Upper lobe of right lung (tissue), 1 donor: Measurements from ENCODE around the gene RPL19. TPM values are rescaled to one million over a fixed set of nuclear protein-coding genes. Genes with fewer than 3 reads are reported as not detected.
A peak's percentile ranks its signal among the peaks of the same experiment; 100 is the strongest.

Experiments
- ATAC-seq: fragments of 200-7000 bp; cut with Tn5 transposase; one replicate; pipeline ENCODE4 v1.9.1; 2020; ENCODE audit warnings: mild to moderate bottlenecking, moderate library complexity
- DNase-seq: peaks from one replicate; pipeline ENCODE4 v3.0.0-alpha.2; 2020
- H3K27ac ChIP-seq: fragments of 200-600 bp; one replicate; pipeline ENCODE4 v1.8.0; 2022
- H3K27me3 ChIP-seq: fragments of 200-600 bp; one replicate; pipeline ENCODE4 v1.8.0; 2022; ENCODE audit warnings: mild to moderate bottlenecking
- H3K36me3 ChIP-seq: fragments of 200-600 bp; one replicate; pipeline ENCODE4 v1.8.0; 2022
- H3K4me1 ChIP-seq: fragments of 200-600 bp; one replicate; pipeline ENCODE4 v1.8.0; 2022
- H3K4me3 ChIP-seq: fragments of 200-600 bp; one replicate; pipeline ENCODE4 v1.8.0; 2022; ENCODE audit warnings: mild to moderate bottlenecking
- H3K9me3 ChIP-seq: fragments of 200-600 bp; one replicate; pipeline ENCODE4 v1.8.0; 2022
- intact Hi-C: fragments of 100-400 bp; cut with DNase I; formaldehyde crosslinking; loops from one replicate; pipeline ENCODE4 v1.11.0; 2022
- total RNA-seq: library from RNA; stranded (reverse); fragmentation: NEBNext Ultra II Directional; extraction: Animal tissue kit (Norgen Biotek cat#: 25700); gene quantifications from one replicate; pipeline ENCODE4 v1.2.1, GENCODE V29; 2021
- TF ChIP-seq, protein P1 (sequence below): fragments of 200-600 bp; IDR thresholded peaks from one replicate; pipeline ENCODE4 v1.8.0; 2022; ENCODE audit warnings: antibody characterized with exemption
- donor health status: DM: no; HTN: yes; CAD: no; lungs with severe emphysema.

The RPL19 gene
- total RNA-seq, 1 donor from 2014 or later: 1,449 TPM

DNA sequence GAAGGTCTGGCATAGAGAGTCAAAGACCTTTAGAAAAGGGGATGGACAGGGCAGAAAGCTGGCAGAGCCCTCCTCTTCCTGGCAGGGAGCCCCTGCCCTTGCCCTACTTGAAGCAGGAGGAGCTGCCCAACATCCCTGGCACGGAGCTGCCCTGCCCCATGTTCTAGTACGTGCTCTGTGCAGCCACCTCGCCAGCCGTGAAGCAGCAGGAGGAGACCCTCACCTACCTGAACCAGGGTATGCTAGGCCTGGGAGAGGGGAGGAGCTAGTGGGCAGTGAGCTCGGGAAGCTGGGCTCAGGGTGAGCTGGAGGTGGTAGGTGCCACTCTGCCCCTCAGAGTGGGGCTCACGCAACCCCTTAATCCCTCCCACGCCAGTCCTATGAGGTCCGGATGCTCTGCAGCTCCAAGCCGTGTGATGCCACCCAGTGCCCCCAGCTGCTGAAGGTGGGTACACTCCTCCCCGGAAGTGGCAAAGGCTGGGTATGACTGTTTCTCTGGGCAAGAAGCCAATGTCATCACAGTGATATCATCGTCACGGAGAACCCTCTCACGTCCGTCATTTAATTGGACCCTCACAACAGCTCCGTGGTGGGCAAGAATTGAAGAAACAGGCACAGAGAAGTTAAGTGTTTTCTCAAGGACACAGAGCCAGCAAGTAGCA lies 38.4 kb downstream of the RPL19 start:
- peak; percentile 58 for ATAC-seq
- TF ChIP-seq, protein P1, sequence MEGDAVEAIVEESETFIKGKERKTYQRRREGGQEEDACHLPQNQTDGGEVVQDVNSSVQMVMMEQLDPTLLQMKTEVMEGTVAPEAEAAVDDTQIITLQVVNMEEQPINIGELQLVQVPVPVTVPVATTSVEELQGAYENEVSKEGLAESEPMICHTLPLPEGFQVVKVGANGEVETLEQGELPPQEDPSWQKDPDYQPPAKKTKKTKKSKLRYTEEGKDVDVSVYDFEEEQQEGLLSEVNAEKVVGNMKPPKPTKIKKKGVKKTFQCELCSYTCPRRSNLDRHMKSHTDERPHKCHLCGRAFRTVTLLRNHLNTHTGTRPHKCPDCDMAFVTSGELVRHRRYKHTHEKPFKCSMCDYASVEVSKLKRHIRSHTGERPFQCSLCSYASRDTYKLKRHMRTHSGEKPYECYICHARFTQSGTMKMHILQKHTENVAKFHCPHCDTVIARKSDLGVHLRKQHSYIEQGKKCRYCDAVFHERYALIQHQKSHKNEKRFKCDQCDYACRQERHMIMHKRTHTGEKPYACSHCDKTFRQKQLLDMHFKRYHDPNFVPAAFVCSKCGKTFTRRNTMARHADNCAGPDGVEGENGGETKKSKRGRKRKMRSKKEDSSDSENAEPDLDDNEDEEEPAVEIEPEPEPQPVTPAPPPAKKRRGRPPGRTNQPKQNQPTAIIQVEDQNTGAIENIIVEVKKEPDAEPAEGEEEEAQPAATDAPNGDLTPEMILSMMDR: no peak
- no peaks in the 10 kb centered on the region for H3K9me3 ChIP-seq
- no peak overlapping the region for H3K4me3 ChIP-seq
- H3K36me3 ChIP-seq: no peaks in the 10 kb centered on the region
- peaks cover 6% of the 10 kb centered on the region for H3K27me3 ChIP-seq
- intact Hi-C loops: no loop called here
- DNase-seq: peak; percentile 79
- H3K4me1 ChIP-seq: peaks cover 7% of the 10 kb centered on the region
- H3K27ac ChIP-seq: peak overlapping the region; percentile 51

DNA sequence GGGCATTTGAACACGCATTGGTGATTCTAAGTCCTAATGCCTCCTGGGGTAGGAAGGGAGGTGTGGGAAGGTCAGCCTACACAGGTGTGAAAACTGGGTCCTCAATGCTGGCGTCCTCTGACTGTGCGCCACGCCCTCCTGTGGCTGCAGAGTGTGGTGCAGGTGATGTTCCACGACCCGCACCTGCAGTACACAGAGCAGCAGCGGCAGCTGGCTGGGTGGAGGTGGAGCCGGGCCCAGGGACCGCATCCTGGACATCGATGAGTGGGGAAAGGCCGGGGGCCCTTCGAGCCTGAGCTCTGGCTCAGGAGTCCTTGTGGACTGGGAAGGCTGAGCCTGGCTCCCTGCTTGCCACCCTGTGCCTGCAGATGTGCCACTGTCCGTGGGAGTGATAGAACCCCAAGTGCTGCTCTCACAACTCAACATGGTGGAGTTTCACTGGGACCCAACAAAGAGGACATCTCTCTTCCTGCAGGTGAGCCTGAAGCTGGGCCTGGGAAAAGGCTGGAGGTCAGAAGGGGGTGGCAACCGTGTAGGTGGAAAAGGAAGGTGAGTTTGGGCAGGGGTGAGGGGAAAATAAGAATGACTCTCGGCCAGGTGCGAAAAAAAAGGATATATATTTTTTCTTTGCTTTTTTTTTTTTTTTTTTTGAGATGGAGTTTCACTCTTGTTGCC lies 39.7 kb downstream of the RPL19 start:
- no peaks in the 10 kb centered on the region for H3K9me3 ChIP-seq
- intact Hi-C loops: no loop called here
- H3K27me3 ChIP-seq: peaks cover 5% of the 10 kb centered on the region
- peaks cover 11% of the 10 kb centered on the region for H3K4me1 ChIP-seq
- TF ChIP-seq, protein P1: peak; percentile 57
- DNase-seq (peak; percentile 84), ATAC-seq (peak; percentile 82)
- no peak overlapping the region for H3K4me3 ChIP-seq
- no peaks in the 10 kb centered on the region for H3K36me3 ChIP-seq
- H3K27ac ChIP-seq: no peak overlapping the region

DNA sequence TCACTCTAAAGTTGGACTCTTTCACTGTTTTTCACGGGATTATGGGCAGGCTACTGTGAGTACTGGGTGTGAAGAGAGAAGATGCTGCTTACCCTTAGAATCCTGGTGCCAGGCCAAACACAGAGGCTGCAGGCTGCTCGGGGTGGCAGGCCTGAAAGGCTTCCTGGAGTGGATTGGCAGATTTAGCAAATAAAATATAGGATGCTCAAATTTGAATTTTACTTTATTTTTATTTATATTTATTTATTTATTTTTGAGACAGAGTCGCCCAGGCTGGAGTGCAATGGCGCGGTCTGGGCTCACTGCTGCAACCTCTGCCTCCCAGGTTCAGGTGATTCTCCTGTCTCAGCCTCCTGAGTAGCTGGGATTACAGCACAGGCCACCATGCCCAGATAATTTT lies 40.5 kb downstream of the RPL19 start:
- H3K27ac ChIP-seq: no peak overlapping the region
- H3K36me3 ChIP-seq: no peaks in the 10 kb centered on the region
- DNase-seq: no peak
- peaks cover 15% of the 10 kb centered on the region for H3K4me1 ChIP-seq
- no peak for ATAC-seq
- no peaks in the 10 kb centered on the region for H3K9me3 ChIP-seq
- peaks cover 5% of the 10 kb centered on the region for H3K27me3 ChIP-seq
- intact Hi-C loops: no loop called here
- TF ChIP-seq, protein P1: no peak
- H3K4me3 ChIP-seq: no peak overlapping the region

DNA sequence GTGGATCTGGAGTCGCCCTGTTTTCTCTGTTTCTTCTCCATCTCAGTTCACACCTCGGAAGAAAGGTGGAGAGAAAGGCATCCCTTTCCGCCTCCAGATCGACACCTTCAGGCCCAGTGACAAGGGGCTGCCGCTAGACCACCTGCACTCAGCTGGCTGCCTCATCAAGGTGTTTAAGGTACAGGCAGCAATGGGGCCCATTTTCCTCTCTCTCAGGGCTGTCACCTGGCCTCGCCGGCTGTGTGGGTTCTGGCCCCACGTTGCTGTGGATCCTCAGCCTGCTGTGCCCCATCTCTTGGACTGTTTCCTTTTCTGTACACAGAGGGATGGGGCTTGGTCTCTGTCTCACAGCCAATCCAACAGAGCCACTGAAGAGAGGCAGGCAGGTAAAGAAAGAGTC lies 43.1 kb downstream of the RPL19 start:
- DNase-seq (no peak), ATAC-seq (no peak)
- Histone ChIP-seq H3K4me1 (peaks cover 14% of the 10 kb centered on the region), H3K9me3 (no peaks in the 10 kb centered on the region), H3K27me3 (peaks cover 5% of the 10 kb centered on the region), H3K27ac (no peak overlapping the region), H3K4me3 (no peak overlapping the region), H3K36me3 (no peaks in the 10 kb centered on the region)
- intact Hi-C loops: no loop called here
- TF ChIP-seq, protein P1: no peak

DNA sequence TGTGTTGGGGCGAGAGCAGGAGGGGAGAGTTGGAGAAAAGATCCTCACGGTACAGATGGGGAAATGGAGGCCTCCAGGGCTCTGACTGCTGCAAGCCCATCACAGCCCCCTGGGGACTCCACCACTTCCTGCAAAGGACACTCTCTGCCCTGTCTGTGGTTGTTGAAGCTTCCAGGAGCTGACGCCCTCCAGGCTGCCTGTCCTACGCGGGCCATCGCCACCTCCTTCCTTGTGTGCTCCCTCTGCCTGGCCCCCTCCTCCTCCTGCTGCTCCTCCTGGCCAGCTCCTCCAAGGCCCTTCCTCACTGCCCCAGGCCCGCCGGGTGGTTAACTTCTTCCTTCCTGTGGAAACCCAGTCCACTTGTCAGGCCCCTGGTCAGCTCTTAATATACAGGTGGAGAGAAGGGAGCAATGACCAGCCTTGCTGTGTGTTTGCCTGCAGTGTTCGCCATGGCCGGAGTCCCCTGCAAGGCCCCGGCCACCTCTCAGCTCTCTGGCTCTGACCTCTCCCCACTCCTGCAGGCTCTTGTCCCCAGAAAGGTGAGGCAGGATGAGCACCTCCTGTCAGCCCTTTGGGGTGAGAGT lies 44.0 kb downstream of the RPL19 start:
- Histone ChIP-seq H3K27ac (no peak overlapping the region), H3K9me3 (no peaks in the 10 kb centered on the region), H3K36me3 (no peaks in the 10 kb centered on the region), H3K27me3 (peaks cover 4% of the 10 kb centered on the region), H3K4me1 (peaks cover 8% of the 10 kb centered on the region), H3K4me3 (no peak overlapping the region)
- no peak for DNase-seq
- TF ChIP-seq, protein P1: no peak
- intact Hi-C loops: no loop called here
- no peak for ATAC-seq
